Gastrocnemius medialis (tissue), 4 donors: ENCODE results near the gene PTPRJ. TPM values are rescaled to one million over a fixed set of nuclear protein-coding genes. Genes with fewer than 3 reads are reported as not detected.

Experiments
- ATAC-seq, 2 donors: fragments of 150-250 bp; one replicate each; pipeline ENCODE4 v1.9.1; 2016
- DNase-seq, 2 donors: peaks; one replicate each; pipeline ENCODE4 v3.0.0-alpha.2; 2019
- H3K27ac ChIP-seq, 4 donors: fragments of 200-600 bp; sonication (generic); 1 replicate in 1 of 4; 2 replicates in 3 of 4; pipeline ENCODE4 v1.5.1; 2016 to 2018; ENCODE audit warnings: mild to moderate bottlenecking in 2 of 4, moderate library complexity in 1 of 4
- H3K27me3 ChIP-seq, 3 donors: fragments of 200-600 bp; sonication (generic) in 2 of 3; 1 replicate in 1 of 3; 2 replicates in 2 of 3; pipeline versions ENCODE4 v1.5.1 to v1.6.0; 2016 to 2019; ENCODE audit warnings: mild to moderate bottlenecking in 1 of 3, moderate library complexity in 1 of 3
- H3K36me3 ChIP-seq, 2 donors: fragments of 200-600 bp; sonication (generic) in 1 of 2; one replicate each; pipeline ENCODE4 v1.5.1; 2017 to 2018
- H3K4me1 ChIP-seq, 2 donors: fragments of 200-600 bp; sonication (generic) in 1 of 2; one replicate each; pipeline ENCODE4 v1.5.1; 2016 to 2017; ENCODE audit warnings: mild to moderate bottlenecking in 2 of 2
- H3K4me3 ChIP-seq, 4 donors: fragments of 200-600 bp; sonication (generic) in 3 of 4; 1 replicate in 1 of 4; 2 replicates in 3 of 4; pipeline ENCODE4 v1.5.1; 2016 to 2019; ENCODE audit warnings: mild to moderate bottlenecking in 2 of 4
- H3K9me3 ChIP-seq, 3 donors: fragments of 200-600 bp; sonication (generic) in 2 of 3; 1 replicate in 1 of 3; 2 replicates in 2 of 3; pipeline ENCODE4 v1.5.1; 2016 to 2019
- CTCF ChIP-seq, 5 experiments: fragments of 450-650 bp in 3 of 5; fragments of 200-600 bp in 2 of 5; sonication (generic) in 2 of 5; IDR thresholded peaks in 4 of 5; conservative IDR thresholded peaks in 1 of 5; 1 replicate in 4 of 5; 2 replicates in 1 of 5; pipeline ENCODE4 v1.5.1; 2016 to 2019; ENCODE audit warnings: antibody characterized with exemption in 5 of 5, mild to moderate bottlenecking in 3 of 5, moderate library complexity in 3 of 5
- POLR2A ChIP-seq, 2 donors: fragments of 450-650 bp; IDR thresholded peaks; one replicate each; pipeline ENCODE4 v1.6.1; 2017; ENCODE audit warnings: antibody characterized with exemption in 2 of 2, mild to moderate bottlenecking in 2 of 2, moderate library complexity in 2 of 2
- in situ Hi-C, 4 donors: fragments of 200-750 bp; cut with MboI; loops; one replicate each; pipeline versions ENCODE4 v1.15.0 to v1.8.0; 2017; ENCODE audit warnings: low sequenced_read_pairs in 4 of 4
- intact Hi-C: fragments of 100-400 bp; cut with DNase I; formaldehyde crosslinking; loops from one replicate; pipeline ENCODE4 v1.15.1; 2023; ENCODE audit warnings: low total_unique reads
- total RNA-seq, 4 donors: library from RNA; depleted of rRNA; stranded (reverse); fragments of >200 nt; gene quantifications; one replicate each; pipeline versions ENCODE4 v1.1.0 to v1.2.3, GENCODE V29; 2016

The PTPRJ gene
- total RNA-seq, 4 donors from 2014 or later, result 5.4 to 9.0 (median 5.6) TPM

DNA sequence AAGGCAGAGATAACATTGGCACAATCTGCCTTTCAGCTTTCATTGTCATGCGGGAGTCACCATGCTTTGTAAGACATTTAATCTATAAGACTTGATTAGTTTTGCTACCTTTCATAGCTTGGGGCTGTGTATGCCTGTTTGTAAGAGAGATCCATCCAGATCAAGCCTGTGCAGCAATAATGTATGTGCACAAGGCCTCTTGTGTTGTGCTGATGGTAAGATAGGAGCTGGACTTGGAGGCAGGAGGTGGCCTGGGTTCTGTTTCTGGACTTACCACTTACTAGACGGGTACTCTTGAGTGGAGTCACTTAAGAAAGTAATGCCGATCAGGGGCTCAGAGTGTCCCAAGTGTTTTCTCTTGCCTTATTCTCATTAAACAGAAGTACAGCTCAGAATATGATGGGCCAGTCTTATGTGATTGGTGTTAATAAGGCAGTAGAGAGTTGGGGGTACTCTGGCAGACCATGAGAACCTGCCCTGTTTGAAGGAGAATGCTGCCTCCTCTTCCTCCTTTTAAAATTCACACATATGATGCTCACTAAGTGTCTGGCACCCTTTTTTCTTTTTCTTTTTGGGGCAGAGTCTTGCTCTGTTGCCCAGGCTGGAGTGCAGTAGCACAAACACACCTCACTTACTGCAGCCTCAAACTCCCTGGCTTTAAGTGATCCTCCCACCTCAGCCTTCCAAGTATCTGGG is 30.9 kb downstream of the PTPRJ start:
- no peak overlapping the region for H3K27ac ChIP-seq

GRCh38 chr11:48011798-48012391 is 31.5 kb downstream of the PTPRJ start:
- ATAC-seq, result no peak
- TF ChIP-seq CTCF (IDR thresholded peaks at IDR 0.05 in 4 of 5, conservative IDR thresholded peaks at IDR 0.05 in 1 of 5) (no peak), POLR2A (IDR thresholded peaks at IDR 0.05) (no peak)
- intact Hi-C loops, result no loop called here

More for the DNA sequence above, 30.9 kb downstream of the PTPRJ start:
- Histone ChIP-seq H3K4me3 (no peak overlapping the region), H3K27me3 (no peaks in the 10 kb centered on the region), H3K9me3 (no peaks in the 10 kb centered on the region), H3K36me3 (no peaks in the 10 kb centered on the region), H3K4me1 (peaks cover 10 to 19% of the 10 kb centered on the region in 2 donors)
- in situ Hi-C loops (no loop called here), intact Hi-C loops (no loop called here)
- ATAC-seq, result no peak
- no peak for TF ChIP-seq POLR2A (IDR thresholded peaks at IDR 0.05)
- TF ChIP-seq CTCF (IDR thresholded peaks at IDR 0.05 in 4 of 5, conservative IDR thresholded peaks at IDR 0.05 in 1 of 5), result no peak
- no peak for DNase-seq

DNA sequence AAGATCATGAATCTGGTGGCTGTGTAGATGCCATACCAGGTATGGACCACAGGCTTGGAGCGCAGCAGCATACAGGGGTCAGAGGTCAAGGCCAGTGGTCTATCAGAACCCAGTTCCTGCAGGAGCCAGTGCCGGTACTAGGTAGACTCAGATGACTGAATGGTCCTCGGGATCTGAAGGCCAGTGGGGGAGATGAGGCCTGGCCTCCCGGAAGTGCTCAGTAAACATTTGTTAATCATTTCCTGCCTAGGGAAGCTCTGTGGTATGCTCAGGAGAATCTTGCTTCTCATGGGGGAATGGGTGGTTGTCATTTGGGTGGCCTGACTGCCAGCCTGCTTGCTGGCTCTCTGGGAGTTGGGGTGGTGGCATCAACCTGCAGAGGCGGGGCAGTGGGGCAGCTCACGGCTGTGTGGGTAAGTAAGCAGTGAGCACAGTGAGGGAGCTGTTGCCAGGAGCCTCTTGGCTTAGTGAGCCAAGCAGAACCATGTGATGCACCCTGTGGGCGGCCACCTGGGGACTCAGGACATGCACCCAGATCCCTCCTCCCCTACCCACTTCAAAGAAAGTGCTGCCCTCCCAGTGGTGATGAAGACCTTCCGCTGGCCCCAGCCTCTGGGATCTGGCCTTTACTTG is 33.0 kb downstream of the PTPRJ start:
- no peak for DNase-seq
- in situ Hi-C loops (no loop called here), intact Hi-C loops (no loop called here)
- no peak for ATAC-seq
- Histone ChIP-seq H3K27ac (no peak overlapping the region), H3K36me3 (no peaks in the 10 kb centered on the region), H3K4me3 (no peak overlapping the region), H3K9me3 (no peaks in the 10 kb centered on the region), H3K27me3 (no peaks in the 10 kb centered on the region), H3K4me1 (no peaks in the 10 kb centered on the region)
- TF ChIP-seq CTCF (IDR thresholded peaks at IDR 0.05 in 4 of 5, conservative IDR thresholded peaks at IDR 0.05 in 1 of 5) (no peak), POLR2A (IDR thresholded peaks at IDR 0.05) (no peak)

More at GRCh38 chr11:48011798-48012391, 31.5 kb downstream of the PTPRJ start:
- Histone ChIP-seq H3K27ac (no peak overlapping the region), H3K36me3 (no peaks in the 10 kb centered on the region), H3K4me1 (peaks cover 10 to 14% of the 10 kb centered on the region in 2 donors), H3K9me3 (no peaks in the 10 kb centered on the region), H3K27me3 (no peaks in the 10 kb centered on the region), H3K4me3 (no peak overlapping the region)
- no peak for DNase-seq
- in situ Hi-C loops, result no loop called here

GRCh38 chr11:48014917-48015316 is 34.6 kb downstream of the PTPRJ start:
- in situ Hi-C loops, result no loop called here

More at GRCh38 chr11:48014917-48015316, 34.6 kb downstream of the PTPRJ start:
- H3K4me1 ChIP-seq, result no peaks in the 10 kb centered on the region
- no peaks in the 10 kb centered on the region for H3K9me3 ChIP-seq
- H3K27ac ChIP-seq, result no peak overlapping the region
- no peaks in the 10 kb centered on the region for H3K36me3 ChIP-seq
- DNase-seq (no peak), ATAC-seq (no peak)
- no peaks in the 10 kb centered on the region for H3K27me3 ChIP-seq
- no peak overlapping the region for H3K4me3 ChIP-seq
- intact Hi-C loops, result no loop called here
- TF ChIP-seq CTCF (IDR thresholded peaks at IDR 0.05 in 4 of 5, conservative IDR thresholded peaks at IDR 0.05 in 1 of 5) (no peak), POLR2A (IDR thresholded peaks at IDR 0.05) (no peak)
